ENCODE data around the gene TMEM63A. TPM values are rescaled to one million over a fixed set of nuclear protein-coding genes. Genes with fewer than 3 reads are reported as not detected.

Gene TMEM63A
- total and polyA plus RNA-seq, 2 of the 13 experiments (the other 11 are each of a cell fraction or from before 2014, with no cell fraction given): 23.9 to 53.3 TPM

DNA sequence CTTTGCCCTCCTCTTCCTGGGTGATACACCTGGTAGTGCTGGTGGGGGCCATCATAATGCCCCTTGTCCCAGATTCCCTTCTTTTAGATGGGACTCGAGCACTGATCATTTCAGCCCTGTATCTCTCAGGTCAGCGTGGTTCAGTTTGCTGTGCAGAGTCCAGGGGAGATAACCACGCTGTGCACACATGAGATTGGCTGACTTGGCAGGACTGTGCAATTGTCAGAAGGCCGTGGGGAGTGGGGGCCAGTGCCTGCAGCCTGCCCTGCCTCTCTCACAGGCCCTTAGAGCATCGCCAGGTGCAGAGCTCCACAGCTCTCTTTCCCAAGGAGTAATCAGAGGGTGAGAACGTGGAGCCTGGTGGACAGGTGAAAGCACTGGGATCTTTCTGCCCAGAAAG lies 57.1 kb downstream of the TMEM63A start (continued):
- TF ChIP-seq NR3C1 (CRISPR knock-in tag; IDR thresholded peaks at IDR 0.05) (no peak), ZNF660 (CRISPR knock-in tag; IDR thresholded peaks at IDR 0.05; ENCODE audit: borderline replicate concordance, low read depth) (no peak), ATF3 (CRISPR knock-in tag; IDR thresholded peaks at IDR 0.05) (no peak), ZNF446 (CRISPR knock-in tag; IDR thresholded peaks at IDR 0.05) (no peak), ELF3 (CRISPR knock-in tag; IDR thresholded peaks at IDR 0.05) (0 out of 2 replicates have a peak, but pooled peaks have one; percentile 27), ZGPAT (CRISPR knock-in tag; IDR thresholded peaks at IDR 0.05) (peak; percentile 69; the same call in 1 of the 2 replicates), MEIS2 (CRISPR knock-in tag; IDR thresholded peaks at IDR 0.05) (peak; percentile 32; the same call in 1 of the 2 replicates), ISL2 (CRISPR knock-in tag; IDR thresholded peaks at IDR 0.05) (peak; percentile 78; the same call in 1 of the 2 replicates), ZNF382 (CRISPR knock-in tag; IDR thresholded peaks at IDR 0.05; ENCODE audit: borderline replicate concordance) (no peak), THYN1 (CRISPR knock-in tag; IDR thresholded peaks at IDR 0.05; ENCODE audit: borderline replicate concordance, low read depth) (no peak), IRF9 (CRISPR knock-in tag; IDR thresholded peaks at IDR 0.05; ENCODE audit: borderline replicate concordance) (no peak), ZFP41 (CRISPR knock-in tag; IDR thresholded peaks at IDR 0.05; ENCODE audit: borderline replicate concordance) (no peak), RELA (CRISPR knock-in tag; IDR thresholded peaks at IDR 0.05) (no peak), ZNF296 (CRISPR knock-in tag; conservative IDR thresholded peaks at IDR 0.05) (no peak), ZNF75D (CRISPR knock-in tag; IDR thresholded peaks at IDR 0.05; ENCODE audit: borderline replicate concordance) (no peak), U2AF2 (IDR thresholded peaks at IDR 0.05; ENCODE audit: low read depth, low read length) (no peak), KDM6A (CRISPR knock-in tag; IDR thresholded peaks at IDR 0.05; ENCODE audit: low read depth) (0 out of 2 replicates have a peak, but pooled peaks have one; percentile 43), YY1 (IDR thresholded peaks at IDR 0.05; ENCODE audit: insufficient read depth, insufficient replicate concordance, low read depth, low read length) (no peak), NFE2 (CRISPR knock-in tag; IDR thresholded peaks at IDR 0.05) (no peak), REST (IDR thresholded peaks at IDR 0.05; ENCODE audit: borderline replicate concordance in 1 of 2, low read depth in 1 of 2, low read length in 2 of 2) (no peak), SYNCRIP (IDR thresholded peaks at IDR 0.05; ENCODE audit: insufficient read depth, low read depth, low read length) (no peak), ZNF788 (CRISPR knock-in tag; IDR thresholded peaks at IDR 0.05; ENCODE audit: borderline replicate concordance) (no peak; the same call in 1 of the 2 replicates), FOXP1 (IDR thresholded peaks at IDR 0.05) (no peak), FOXP1 (CRISPR knock-in tag; IDR thresholded peaks at IDR 0.05) (0 out of 2 replicates have a peak, but pooled peaks have one; percentile 28), AKAP8 (CRISPR knock-in tag; IDR thresholded peaks at IDR 0.05) (no peak), BORCS8-MEF2B (CRISPR knock-in tag; IDR thresholded peaks at IDR 0.05) (0 out of 2 replicates have a peak, but pooled peaks have one; percentile 36)

Data from HepG2 (cell line).